Measurements from ENCODE around the gene TPT1.
"Not testable (repeated sequence)": the region's sequence is repeated elsewhere in the genome, so short reads cannot be mapped to it uniquely, and the experiment has no call there.

TPT1 gene

GRCh38 chr13:45365558-45365885 is 24.5 kb upstream of the TPT1 start:
- DNase-seq: no peak

- DNase-seq: no peak
Measured at GRCh38 chr13:45364876-45365557, 24.0 kb upstream of the TPT1 start.

- no peak for DNase-seq
Measured at GRCh38 chr13:45362939-45363338, 22.0 kb upstream of the TPT1 start.

GRCh38 chr13:45361596-45362206 is 20.7 kb upstream of the TPT1 start:
- peak; percentile 65 for DNase-seq

- DNase-seq: no peak
Measured at GRCh38 chr13:45356966-45357672, 16.1 kb upstream of the TPT1 start.

- no peak for DNase-seq
Measured at GRCh38 chr13:45353895-45354294, 12.9 kb upstream of the TPT1 start.

- no peak for DNase-seq
Measured at GRCh38 chr13:45352031-45352430, 11.0 kb upstream of the TPT1 start.

- no peak for DNase-seq
Measured at GRCh38 chr13:45350152-45350551, 9.2 kb upstream of the TPT1 start.

- DNase-seq: peak; percentile 63
Measured at GRCh38 chr13:45349438-45349837, 8.5 kb upstream of the TPT1 start.

GRCh38 chr13:45344064-45344463 is 3.1 kb upstream of the TPT1 start:
- DNase-seq: not testable (repeated sequence)

GRCh38 chr13:45343102-45343501 is 2.1 kb upstream of the TPT1 start:
- DNase-seq: not testable (repeated sequence)

- not testable (repeated sequence) for DNase-seq
Measured at GRCh38 chr13:45342668-45343067, 1.7 kb upstream of the TPT1 start.

- peak; percentile 26 for DNase-seq
Measured at GRCh38 chr13:45341799-45342500, 967 bp upstream of the TPT1 start.

- peak; percentile 90 for DNase-seq
Measured at GRCh38 chr13:45340422-45341033, 455 bp downstream of the TPT1 start.

GRCh38 chr13:45339867-45340266 is 1.1 kb downstream of the TPT1 start:
- DNase-seq: no peak

- DNase-seq: no peak
Measured at GRCh38 chr13:45339399-45339798, 1.6 kb downstream of the TPT1 start.

- no peak for DNase-seq
Measured at GRCh38 chr13:45337803-45338202, 3.2 kb downstream of the TPT1 start.

GRCh38 chr13:45337395-45337794 is 3.6 kb downstream of the TPT1 start:
- no peak for DNase-seq

- peak; percentile 18 for DNase-seq
Measured at GRCh38 chr13:45336025-45336800, 4.8 kb downstream of the TPT1 start.

GRCh38 chr13:45335397-45336024 is 5.5 kb downstream of the TPT1 start:
- DNase-seq: peak; percentile 33

GRCh38 chr13:45333977-45334922 is 6.7 kb downstream of the TPT1 start:
- DNase-seq: peak; percentile 46

All from EL (cell line).